Pancreas (tissue), 10 donors: ENCODE results near the gene OR6C68. TPM values are rescaled to one million over a fixed set of nuclear protein-coding genes. Genes with fewer than 3 reads are reported as not detected.
A peak's percentile ranks its signal among the peaks of the same experiment; 100 is the strongest.
"Not testable (repeated sequence)": the region's sequence is repeated elsewhere in the genome, so short reads cannot be mapped to it uniquely, and the experiment has no call there.

Experiments
- ATAC-seq, 4 donors: fragments of 200-7000 bp; cut with Tn5 transposase; one replicate each; pipeline versions ENCODE4 v1.8.0 to v1.9.1; 2020; ENCODE audit warnings: mild to moderate bottlenecking in 4 of 4, moderate library complexity in 4 of 4
- DNase-seq, 6 donors: peaks; one replicate each; pipeline ENCODE4 v3.0.0-alpha.2; 2020
- FAIRE-seq: peaks from 2 replicates; lab custom pipeline; 2012; peaks lifted over from hg19 to GRCh38; lab: Jason Lieb, UNC
- H3K27ac ChIP-seq, 4 donors: fragments of 200-600 bp; sonication (generic); 1 replicate in 3 of 4; 2 replicates in 1 of 4; pipeline versions ENCODE4 v1.5.0 to v1.8.0; 2020
- H3K27me3 ChIP-seq, 4 donors: fragments of 200-600 bp; one replicate each; pipeline ENCODE4 v1.8.0; 2021
- H3K36me3 ChIP-seq, 3 donors: fragments of 200-600 bp; sonication (generic) in 1 of 3; one replicate each; pipeline versions ENCODE4 v1.5.0 to v1.8.0; 2020 to 2021
- H3K4me1 ChIP-seq, 3 donors: fragments of 200-600 bp; one replicate each; pipeline ENCODE4 v1.8.0; 2021
- H3K4me3 ChIP-seq, 4 donors: fragments of 200-600 bp; sonication (generic) in 2 of 4; one replicate each; pipeline versions ENCODE4 v1.5.0 to v1.8.0; 2020 to 2021
- H3K9me3 ChIP-seq, 4 donors: fragments of 200-600 bp; one replicate each; pipeline ENCODE4 v1.8.0; 2021
- WGBS, 2 donors: extraction: QIAGEN DNeasy Blood & Tissue Kit; methylation state at CpG; one replicate each; pipeline ENCODE4 v1.1.7; 2013; 5-methylcytosine and 5-hydroxymethylcytosine counted together
- intact Hi-C, 3 donors: fragments of 100-400 bp; cut with DNase I; formaldehyde crosslinking; loops; one replicate each; pipeline versions ENCODE4 v1.11.1 to v1.14.2; 2022
- polyA plus RNA-seq, 2 donors: library from polyadenylated mRNA; stranded (reverse); fragments of 200-250 nt; gene quantifications; one replicate each; pipeline ENCODE4 v1.2.3, GENCODE V29; 2013
- total RNA-seq, 6 donors: library from RNA; stranded (reverse); fragmentation: NEBNext Ultra II Directional in 4 of 6; extraction: Animal tissue kit (Norgen Biotek cat#: 25700) in 4 of 6; gene quantifications; one replicate each; pipeline versions ENCODE4 v1.2.1 to v1.2.4, GENCODE V29; 2021 to 2023
- TF ChIP-seq, protein P1 (sequence below), 4 donors: fragments of 200-600 bp; sonication (generic) in 3 of 4; IDR thresholded peaks; one replicate each; pipeline versions ENCODE4 v1.5.0 to v1.8.0; 2021; ENCODE audit warnings: antibody characterized with exemption in 4 of 4
- donor health status: healthy with polysubstance abuse.
- donor health status: DM: no; HTN: no; CAD: no; lungs with moderate emphysema.
- donor health status: DM: no; HTN: no; CAD: no.
- donor health status: control.
- donor health status: control.
- donor health status: Bipolar disorder and iron deficiency.
- donor health status: DM: yes; HTN: yes; CAD: no.
- donor health status: DM: no; HTN: no; CAD: no.
- donor health status: DM: no; HTN: no; CAD: no.
- donor health status: DM: yes; HTN: yes; CAD: no.

OR6C68 gene
- total and polyA plus RNA-seq, 8 donors, result not detected

GRCh38 chr12:55472264-55472663 is 19.9 kb upstream of the OR6C68 start:
- no peaks in the 10 kb centered on the region for H3K27me3 ChIP-seq
- no peaks in the 10 kb centered on the region for H3K36me3 ChIP-seq
- DNase-seq (no peak), ATAC-seq (no peak), FAIRE-seq (no peak)
- H3K9me3 ChIP-seq, result no peaks in the 10 kb centered on the region
- no peak overlapping the region for H3K4me3 ChIP-seq
- TF ChIP-seq, protein P1, sequence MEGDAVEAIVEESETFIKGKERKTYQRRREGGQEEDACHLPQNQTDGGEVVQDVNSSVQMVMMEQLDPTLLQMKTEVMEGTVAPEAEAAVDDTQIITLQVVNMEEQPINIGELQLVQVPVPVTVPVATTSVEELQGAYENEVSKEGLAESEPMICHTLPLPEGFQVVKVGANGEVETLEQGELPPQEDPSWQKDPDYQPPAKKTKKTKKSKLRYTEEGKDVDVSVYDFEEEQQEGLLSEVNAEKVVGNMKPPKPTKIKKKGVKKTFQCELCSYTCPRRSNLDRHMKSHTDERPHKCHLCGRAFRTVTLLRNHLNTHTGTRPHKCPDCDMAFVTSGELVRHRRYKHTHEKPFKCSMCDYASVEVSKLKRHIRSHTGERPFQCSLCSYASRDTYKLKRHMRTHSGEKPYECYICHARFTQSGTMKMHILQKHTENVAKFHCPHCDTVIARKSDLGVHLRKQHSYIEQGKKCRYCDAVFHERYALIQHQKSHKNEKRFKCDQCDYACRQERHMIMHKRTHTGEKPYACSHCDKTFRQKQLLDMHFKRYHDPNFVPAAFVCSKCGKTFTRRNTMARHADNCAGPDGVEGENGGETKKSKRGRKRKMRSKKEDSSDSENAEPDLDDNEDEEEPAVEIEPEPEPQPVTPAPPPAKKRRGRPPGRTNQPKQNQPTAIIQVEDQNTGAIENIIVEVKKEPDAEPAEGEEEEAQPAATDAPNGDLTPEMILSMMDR (IDR thresholded peaks at IDR 0.05), result no peak
- H3K4me1 ChIP-seq, result no peaks in the 10 kb centered on the region
- H3K27ac ChIP-seq, result no peak overlapping the region
- 85 to 86% methylated on average over 1 of the region's 1 CpG for WGBS, 2 donors
- intact Hi-C loops, result no loop called here

DNA sequence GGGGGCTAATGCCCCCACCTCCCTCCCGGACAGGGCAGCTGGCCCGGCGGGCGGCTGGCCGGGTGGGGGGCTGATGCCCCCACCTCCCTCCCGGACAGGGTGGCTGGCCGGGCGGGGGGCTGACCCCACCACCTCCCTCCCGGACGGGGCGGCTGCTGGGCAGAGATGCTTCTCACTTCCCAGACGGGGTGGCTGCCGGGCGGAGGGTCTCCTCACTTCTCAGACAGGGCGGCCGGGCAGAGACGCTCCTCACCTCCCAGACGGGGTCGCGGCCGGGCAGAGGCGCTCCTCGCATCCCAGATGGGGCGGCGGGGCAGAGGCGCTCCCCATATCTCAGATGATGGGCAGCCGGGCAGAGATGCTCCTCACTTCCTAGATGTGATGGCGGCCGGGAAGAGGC is 13.0 kb upstream of the OR6C68 start:
- FAIRE-seq, ATAC-seq: not testable (repeated sequence)

DNA sequence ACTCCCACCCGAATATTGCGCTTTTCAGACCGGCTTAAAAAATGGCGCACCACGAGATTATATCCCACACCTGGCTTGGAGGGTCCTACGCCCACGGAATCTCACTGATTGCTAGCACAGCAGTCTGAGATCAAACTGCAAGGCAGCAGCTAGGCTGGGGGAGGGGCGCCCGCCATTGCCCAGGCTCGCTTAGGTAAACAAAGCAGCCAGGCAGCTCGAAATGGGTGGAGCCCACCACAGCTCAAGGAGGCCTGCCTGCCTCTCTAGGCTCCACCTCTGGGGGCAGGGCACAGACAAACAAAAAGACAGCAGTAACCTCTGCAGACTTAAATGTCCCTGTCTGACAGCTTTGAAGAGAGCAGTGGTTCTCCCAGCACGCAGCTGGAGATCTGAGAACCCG is 7.9 kb upstream of the OR6C68 start:
- H3K27ac ChIP-seq, H3K9me3 ChIP-seq, ATAC-seq, intact Hi-C loops, H3K4me1 ChIP-seq, FAIRE-seq, H3K36me3 ChIP-seq, H3K4me3 ChIP-seq, DNase-seq, H3K27me3 ChIP-seq: not testable (repeated sequence)
- whole genome bisulfite sequencing, 2 donors, result 53 to 82% methylated on average over 7 to 13 of the region's 13 CpGs

More for the DNA sequence above, 13.0 kb upstream of the OR6C68 start:
- intact Hi-C loops, H3K27ac ChIP-seq, H3K4me3 ChIP-seq, H3K36me3 ChIP-seq, H3K27me3 ChIP-seq, H3K9me3 ChIP-seq, H3K4me1 ChIP-seq: not testable (repeated sequence)
- peak in 1 of 6 donors; percentile 27 for DNase-seq
- 80 to 95% methylated on average over 4 to 29 of the region's 29 CpGs for WGBS, 2 donors

DNA sequence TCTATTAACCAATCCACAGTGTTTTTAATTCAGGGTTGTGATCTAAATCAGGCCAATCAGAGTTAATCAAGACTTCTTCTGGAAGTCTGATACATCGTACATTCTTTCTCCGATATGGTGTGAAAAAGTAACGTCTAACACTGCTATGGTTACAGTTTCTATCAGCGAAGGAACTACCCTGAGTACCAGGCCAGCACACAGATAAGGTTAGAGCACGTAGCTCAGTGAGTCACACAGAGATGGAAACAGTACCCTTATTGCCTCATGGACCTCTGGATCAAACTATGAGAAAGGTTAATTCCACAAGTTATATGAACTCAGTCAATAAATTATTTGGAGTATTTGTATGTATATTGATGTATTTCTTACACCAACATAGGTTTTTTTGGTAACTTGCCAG is 3.3 kb downstream of the OR6C68 start:
- ATAC-seq (peak in 3 of 4 donors; percentile 59 to 81 (median 75)), DNase-seq (no peak), FAIRE-seq (no peak)
- WGBS, 2 donors, result 24 to 29% methylated on average over 5 of the region's 5 CpGs
- intact Hi-C loops, result no loop called here
- Histone ChIP-seq H3K4me1 (peaks cover 0 to 11% (median 0%) of the 10 kb centered on the region in 3 donors), H3K4me3 (no peak overlapping the region), H3K9me3 (no peaks in the 10 kb centered on the region), H3K36me3 (no peaks in the 10 kb centered on the region), H3K27me3 (no peaks in the 10 kb centered on the region), H3K27ac (no peak overlapping the region)
- TF ChIP-seq, protein P1 (IDR thresholded peaks at IDR 0.05), result no peak

- no peak overlapping the region for H3K4me3 ChIP-seq
- WGBS, 2 donors, result 64 to 69% methylated on average over 4 of the region's 4 CpGs
- DNase-seq (no peak), ATAC-seq (peak in 3 of 4 donors; percentile 4 to 20 (median 17)), FAIRE-seq (no peak)
- no peaks in the 10 kb centered on the region for H3K27me3 ChIP-seq
- no peaks in the 10 kb centered on the region for H3K36me3 ChIP-seq
- H3K4me1 ChIP-seq, result peaks cover 0 to 15% (median 0%) of the 10 kb centered on the region in 3 donors
- TF ChIP-seq, protein P1 (IDR thresholded peaks at IDR 0.05), result no peak
- H3K9me3 ChIP-seq, result no peaks in the 10 kb centered on the region
- intact Hi-C loops, result no loop called here
- peak overlapping the region in 3 of 4 donors; percentile 13 to 82 (median 55) for H3K27ac ChIP-seq
These were observed 7.1 kb downstream of the OR6C68 start for GRCh38 chr12:55499231-55499630.

- no peaks in the 10 kb centered on the region for H3K27me3 ChIP-seq
- intact Hi-C loops, result no loop called here
- no peaks in the 10 kb centered on the region for H3K9me3 ChIP-seq
- ATAC-seq (peak; percentile 73 to 94 (median 92)), DNase-seq (peak in 2 of 6 donors; percentile 13 to 22), FAIRE-seq (no peak)
- WGBS, 2 donors, result 0 to 5% methylated on average over 2 of the region's 2 CpGs
- peaks cover 0 to 15% (median 0%) of the 10 kb centered on the region in 3 donors for H3K4me1 ChIP-seq
- H3K4me3 ChIP-seq, result no peak overlapping the region
- TF ChIP-seq, protein P1 (IDR thresholded peaks at IDR 0.05), result no peak
- peak overlapping the region in 3 of 4 donors; percentile 13 to 82 (median 55) for H3K27ac ChIP-seq
- no peaks in the 10 kb centered on the region for H3K36me3 ChIP-seq
These were observed 7.7 kb downstream of the OR6C68 start for GRCh38 chr12:55499810-55500252.
